GM19238 (cell line): ENCODE results near the gene PSMC3.

Experiments used
- DNase-seq: peaks from one replicate; pipeline ENCODE4 v3.0.0; 2011; ENCODE audit warnings: low spot score; ENCODE audit not compliant: insufficient read length

PSMC3 gene

DNA sequence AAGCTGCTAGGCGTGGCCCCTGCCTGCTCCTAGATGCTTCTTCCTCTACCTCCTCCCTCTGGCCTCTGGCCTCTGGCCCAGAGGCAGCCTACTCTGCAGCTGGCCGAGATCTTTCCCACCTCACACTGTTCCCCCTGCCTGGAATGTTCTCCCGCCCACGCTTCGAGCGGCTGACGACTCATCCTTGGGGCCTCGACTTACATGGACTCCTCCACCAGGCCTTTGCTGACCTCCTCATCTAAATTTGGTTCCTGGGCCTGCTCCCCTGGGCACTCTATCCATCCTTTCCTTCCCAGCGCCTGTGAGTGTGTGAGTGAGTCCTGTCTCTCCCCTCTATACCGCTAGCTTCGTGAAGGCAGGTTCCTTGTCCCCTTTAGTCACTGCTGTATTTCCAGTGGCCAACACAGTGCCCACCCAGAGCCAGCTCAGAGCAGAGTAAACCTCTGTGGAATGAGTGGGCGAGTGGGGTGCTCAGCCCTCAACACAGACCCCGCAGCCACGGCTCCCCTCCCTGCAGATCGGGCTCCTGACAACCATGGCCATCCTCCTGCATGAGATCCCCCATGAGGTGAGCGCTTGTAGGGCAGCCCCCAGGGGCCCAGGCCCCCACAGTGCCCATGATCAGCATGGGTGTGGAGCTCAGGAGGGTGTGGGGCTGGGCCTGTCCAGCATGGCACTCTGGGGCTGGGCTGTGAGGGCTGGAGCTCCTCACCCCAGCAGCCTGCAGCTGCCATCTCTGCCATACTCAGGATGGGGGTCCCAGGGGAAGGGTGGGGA lies 12.1 kb downstream of the PSMC3 start:
- DNase-seq = no peak

DNA sequence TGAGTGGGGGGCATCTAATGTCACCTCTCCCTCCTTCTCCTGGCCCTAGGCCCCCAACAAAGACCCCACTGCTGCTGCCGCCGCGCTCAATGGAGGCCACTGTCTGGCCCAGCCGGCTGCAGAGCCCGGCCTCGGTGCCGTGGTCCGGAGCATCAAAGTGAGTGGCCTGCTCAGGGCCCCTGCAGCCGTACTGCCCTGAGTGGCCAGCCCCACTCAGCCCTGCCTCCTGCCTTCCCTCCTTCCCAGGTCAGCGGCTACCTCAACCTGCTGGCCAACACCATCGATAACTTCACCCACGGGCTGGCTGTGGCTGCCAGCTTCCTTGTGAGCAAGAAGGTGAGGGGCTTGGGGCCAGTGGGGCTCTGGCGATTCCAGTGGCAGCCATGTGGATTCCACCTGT lies 12.9 kb downstream of the PSMC3 start:
- no peak for DNase-seq

- no peak for DNase-seq
These were observed 14.1 kb downstream of the PSMC3 start for GRCh38 chr11:47411884-47412746.

DNA sequence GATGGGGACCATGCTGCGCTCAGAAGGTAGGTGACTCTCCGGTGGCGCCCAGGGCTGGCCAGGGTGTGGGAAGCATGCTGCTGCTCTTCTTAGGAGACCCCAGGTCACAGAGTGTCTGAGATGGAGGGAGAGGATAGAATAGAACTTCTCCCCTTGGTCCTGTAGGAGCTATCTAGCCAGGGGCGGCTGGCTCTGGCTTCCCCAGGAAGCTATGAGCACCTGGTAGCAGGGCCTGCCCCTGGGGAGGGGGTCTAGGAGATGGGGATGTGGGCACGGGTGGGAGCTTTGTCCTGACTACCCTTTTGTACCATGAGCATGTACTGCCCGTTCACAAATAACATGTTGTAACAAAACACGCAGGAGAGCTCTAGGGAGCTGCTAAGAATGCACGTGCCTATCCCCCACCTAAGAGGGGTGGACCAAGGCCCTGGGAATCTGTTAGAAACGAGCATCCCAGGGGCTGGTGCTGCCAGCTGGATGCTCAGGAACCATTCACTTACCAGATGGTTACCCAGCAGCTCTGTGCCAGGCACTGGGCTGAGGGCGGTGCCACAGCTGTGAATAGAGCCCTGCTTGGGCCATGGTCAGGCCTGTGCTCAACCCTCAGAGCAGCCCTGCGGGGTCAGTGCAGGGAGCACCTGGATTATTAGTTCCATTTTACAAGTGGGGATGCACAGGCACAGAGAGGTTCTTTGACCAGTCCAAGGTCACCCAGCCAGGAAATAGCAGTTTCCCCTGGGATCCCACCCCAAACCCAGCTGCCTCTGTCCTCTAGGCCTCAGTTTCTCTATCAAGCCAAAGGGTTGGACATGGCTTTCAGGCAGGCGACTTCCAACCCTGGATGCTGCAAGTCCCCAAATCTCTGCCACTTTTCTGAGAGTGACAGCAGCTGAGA lies 15.6 kb downstream of the PSMC3 start:
- DNase-seq = no peak

GRCh38 chr11:47409440-47410369 lies 16.5 kb downstream of the PSMC3 start:
- DNase-seq = no peak

- no peak for DNase-seq
These were observed 17.4 kb downstream of the PSMC3 start for GRCh38 chr11:47408598-47409439.

DNA sequence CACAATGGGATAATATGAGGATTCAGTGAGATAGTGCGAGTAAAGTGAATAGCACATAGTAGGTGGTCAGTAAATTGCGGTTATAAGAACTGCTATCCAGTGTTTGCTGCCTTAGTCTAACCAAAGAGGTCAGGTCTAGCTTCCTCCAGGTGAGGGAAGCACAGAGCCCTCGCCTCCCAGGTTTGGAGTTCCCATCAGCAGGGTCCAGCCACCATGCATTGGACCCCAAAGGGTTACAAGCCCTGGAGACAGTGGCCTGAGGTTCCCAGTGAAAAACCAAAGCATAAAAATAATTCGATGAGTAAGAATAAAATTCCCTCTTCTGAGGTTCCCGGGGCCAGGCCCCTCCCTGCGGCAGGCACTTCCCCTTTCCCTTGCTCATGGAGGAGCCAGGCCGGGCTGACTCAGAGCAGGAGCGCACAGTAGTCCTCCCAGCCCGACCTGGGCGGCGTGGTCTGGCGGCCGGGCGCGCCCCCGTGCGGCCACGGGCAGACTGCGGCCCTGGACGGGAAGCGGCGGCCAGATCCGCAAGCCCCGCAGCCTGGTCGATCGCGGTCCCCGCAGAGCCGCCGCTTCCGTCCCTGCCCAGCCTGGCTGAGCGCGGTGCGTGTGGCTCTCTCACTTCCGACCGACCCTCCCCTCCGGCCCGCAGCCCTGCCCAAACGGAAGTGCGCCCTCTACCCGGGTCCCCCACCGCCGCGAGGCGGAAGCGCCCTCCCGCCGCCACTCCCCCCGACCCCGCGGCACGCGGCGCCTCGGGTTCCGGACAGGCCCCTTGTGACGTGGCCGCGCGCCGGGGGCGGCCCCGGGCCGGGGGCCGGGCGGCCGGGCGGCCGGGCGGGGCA lies 18.3 kb downstream of the PSMC3 start, which contains the start of gene SLC39A13:
SLC39A13 (plus strand) TSS at position 845 of the 845 bp plus-strand sequence. CDS start 1,505 bp downstream, outside the sequence.
- DNase-seq = peak; percentile 98

DNA sequence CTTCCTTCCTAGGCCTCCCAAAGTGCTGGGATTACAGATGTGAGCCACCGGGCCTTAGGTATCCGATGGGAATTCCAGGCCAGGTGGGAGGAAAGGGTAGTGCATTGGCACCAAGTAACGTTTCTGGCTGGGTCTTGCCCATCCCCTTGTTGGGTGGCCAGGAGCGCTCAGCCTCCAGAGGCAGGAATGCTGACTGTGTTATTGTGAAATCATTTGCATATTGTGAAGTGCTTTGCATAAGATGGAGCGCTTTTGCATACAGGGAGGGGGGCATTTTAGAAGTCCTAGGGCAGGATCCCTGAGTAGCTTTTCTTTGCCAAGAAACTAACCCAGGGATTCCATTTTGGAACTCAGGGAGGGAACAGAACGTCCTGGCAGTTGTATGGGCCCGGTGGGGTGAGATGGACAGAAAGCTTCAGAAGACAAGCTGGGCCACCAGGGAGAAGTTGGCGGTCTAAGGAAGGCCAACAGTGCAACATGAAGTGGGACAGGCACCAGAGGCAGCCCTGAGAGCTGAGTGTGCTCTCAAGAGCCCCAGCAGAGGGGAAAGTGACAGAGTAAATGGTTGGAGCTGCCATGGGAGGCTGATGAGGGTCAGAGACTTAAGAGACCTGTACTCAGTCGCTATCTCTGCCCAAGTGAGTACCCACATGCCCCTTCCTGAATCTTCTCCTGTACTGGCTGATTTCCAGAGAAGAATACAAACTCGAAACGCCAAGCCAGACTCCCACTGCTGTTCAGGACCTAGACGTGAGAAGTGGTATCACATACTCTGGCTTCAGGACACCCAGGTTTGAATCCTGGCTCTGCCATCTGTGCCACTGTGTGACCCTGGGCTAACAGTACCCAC lies 19.1 kb downstream of the PSMC3 start:
- no peak for DNase-seq

- no peak for DNase-seq
These were observed 22.7 kb downstream of the PSMC3 start for GRCh38 chr11:47403571-47403970.

GRCh38 chr11:47403135-47403534 lies 23.1 kb downstream of the PSMC3 start:
- no peak for DNase-seq

DNA sequence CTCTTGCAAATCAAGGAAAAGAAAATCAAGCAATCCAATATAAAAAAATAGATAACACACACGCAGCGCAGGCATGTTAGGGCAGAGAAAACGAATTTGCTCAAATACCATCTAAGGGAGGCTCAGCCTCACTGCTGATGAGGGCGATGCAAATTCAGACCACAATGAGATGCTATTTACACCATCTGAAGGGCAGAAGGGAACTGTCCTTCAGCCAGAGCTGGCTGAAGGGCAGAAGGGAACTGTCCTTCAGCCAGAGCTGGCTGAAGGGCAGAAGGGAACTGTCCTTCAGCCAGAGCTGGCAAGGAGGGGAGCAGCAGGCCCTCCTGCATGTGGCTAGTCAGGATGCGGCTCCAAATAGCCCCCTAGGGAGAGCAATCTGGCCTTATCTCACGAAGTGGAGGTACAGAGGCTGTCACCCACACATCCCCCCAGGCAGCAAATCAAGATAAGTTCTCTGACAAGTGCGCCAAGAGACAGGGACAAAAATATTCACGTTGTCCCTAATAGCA lies 25.4 kb downstream of the PSMC3 start:
- DNase-seq = no peak

DNA sequence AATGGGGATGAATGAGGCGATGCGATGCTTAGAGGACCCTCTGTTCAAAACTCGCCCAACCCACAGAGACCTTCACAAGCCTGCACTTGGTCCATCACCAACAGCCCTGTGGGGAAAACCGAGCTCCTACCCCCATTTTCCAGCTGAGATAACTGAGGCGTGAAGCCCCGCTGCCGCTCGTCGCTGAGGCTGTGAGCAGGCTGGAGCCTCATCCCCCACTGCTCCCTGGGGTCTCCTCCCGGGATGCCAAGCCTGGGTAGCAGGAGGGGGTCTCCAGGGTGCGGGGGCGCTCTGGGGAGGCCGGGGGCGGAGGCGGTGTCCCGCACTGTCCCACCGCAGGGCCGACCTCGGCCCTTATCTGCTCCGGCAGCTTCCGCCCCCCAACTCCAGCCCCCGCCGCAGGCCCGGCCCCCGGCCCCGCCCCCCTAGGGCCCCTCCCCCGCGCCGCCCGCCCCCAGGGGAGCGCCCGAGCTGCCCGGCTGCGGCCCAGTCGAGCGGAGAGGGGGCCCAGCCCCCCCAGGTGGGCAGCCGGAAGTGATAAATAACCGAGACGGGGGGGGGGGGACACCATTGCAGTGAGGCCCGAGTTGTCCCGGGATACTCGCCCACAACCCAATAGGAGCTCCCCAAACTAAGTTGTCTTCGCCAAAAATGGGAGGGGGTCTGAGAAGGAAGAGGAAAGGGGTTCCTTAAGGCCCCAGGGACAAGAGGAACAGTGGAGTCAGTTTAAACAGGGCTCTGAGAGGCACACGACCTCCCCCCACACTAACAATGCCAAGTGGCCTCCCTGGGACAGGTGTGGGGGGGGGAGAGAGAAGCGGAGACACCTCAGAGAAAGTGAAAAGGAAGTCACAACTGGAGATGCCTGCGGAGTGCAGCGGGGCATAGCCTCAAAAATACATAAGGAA lies 26.1 kb downstream of the PSMC3 start:
- DNase-seq = peak; percentile 68

GRCh38 chr11:47398551-47398950 lies 27.7 kb downstream of the PSMC3 start:
- no peak for DNase-seq

DNA sequence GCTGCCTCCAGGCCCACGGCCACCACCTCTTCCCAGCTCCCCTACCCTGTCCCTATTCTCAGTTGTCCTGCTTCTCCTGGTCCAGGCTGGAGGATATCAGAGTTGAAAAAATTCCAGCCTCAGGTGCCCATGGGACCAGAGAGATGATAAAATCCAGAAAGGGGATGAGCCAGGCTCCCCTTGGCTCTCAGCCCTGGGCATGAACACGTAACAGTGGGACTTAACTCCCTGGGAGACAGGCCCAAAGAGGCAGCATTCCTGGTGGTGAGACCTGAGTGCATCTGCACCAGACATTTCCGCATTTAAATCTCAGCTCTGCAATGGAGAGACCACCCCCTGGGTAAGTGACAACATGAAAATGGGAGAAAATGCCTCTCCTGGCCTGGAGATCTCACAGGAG lies 28.2 kb downstream of the PSMC3 start:
- DNase-seq = no peak

GRCh38 chr11:47396049-47396320 lies 30.3 kb downstream of the PSMC3 start:
- no peak for DNase-seq

DNA sequence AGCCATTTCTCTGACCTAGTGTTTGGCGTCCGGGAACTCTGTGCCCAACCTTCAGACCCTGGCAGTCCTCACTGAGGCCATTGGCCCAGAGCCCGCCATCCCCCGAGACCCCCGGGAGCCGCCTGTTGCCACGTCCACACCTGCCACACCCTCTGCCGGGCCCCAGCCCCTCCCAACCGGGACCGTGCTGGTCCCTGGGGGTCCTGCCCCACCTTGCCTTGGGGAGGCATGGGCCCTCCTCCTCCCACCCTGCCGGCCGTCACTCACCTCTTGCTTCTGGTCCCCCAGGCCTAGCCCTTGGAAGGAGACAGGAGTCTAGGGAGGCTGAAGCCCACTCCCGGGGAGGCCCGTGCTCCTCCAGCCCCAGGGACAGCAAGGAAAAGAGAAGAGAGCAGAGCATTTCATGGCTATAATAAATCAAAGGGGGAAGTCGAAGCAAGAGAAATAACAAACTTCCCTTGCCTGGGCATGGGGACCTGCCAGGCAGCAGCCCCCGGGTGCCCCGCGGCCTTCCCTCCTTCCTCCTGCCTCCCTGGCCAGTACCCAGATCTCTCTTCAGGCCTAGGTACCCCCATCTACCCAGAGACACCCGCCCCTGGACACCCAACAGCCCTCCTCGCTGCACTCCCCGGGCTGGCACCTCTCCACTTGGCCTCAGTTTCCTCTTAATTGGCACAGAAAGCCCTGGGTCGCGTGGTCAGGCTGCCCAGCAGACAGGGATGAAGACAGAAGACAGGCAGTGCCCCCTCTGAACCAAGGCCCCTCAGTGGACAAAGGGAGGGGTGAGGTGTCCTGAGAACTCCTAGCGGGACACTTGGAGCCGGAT lies 30.8 kb downstream of the PSMC3 start:
- DNase-seq = no peak
